ENCODE data around the gene PCCB.
"Not testable (repeated sequence)": the region's sequence is repeated elsewhere in the genome, so short reads cannot be mapped to it uniquely, and the experiment has no call there.

Gene PCCB

GRCh38 chr3:136330900-136331299 is 80.8 kb downstream of the PCCB start:
- no peak for DNase-seq

GRCh38 chr3:136332302-136332701 is 82.2 kb downstream of the PCCB start:
- no peak for DNase-seq

- DNase-seq = no peak
Observed at GRCh38 chr3:136332776-136333175, 82.6 kb downstream of the PCCB start.

GRCh38 chr3:136334209-136334608 is 84.1 kb downstream of the PCCB start:
- DNase-seq = no peak

- not testable (repeated sequence) for DNase-seq
Observed at GRCh38 chr3:136334726-136335125, 84.6 kb downstream of the PCCB start.

GRCh38 chr3:136336329-136337100 is 86.4 kb downstream of the PCCB start:
- DNase-seq = no peak

- DNase-seq = no peak
Observed at GRCh38 chr3:136343446-136343845, 93.3 kb downstream of the PCCB start.

GRCh38 chr3:136343873-136344555 is 93.9 kb downstream of the PCCB start:
- DNase-seq = no peak

- DNase-seq = no peak
Observed at GRCh38 chr3:136346486-136346885, 96.3 kb downstream of the PCCB start.

GRCh38 chr3:136350132-136350531 is 100.0 kb downstream of the PCCB start:
- no peak for DNase-seq

GRCh38 chr3:136350557-136350956 is 100.4 kb downstream of the PCCB start:
- no peak for DNase-seq

GRCh38 chr3:136351351-136351750 is 101.2 kb downstream of the PCCB start:
- no peak for DNase-seq

GRCh38 chr3:136351905-136352304 is 101.8 kb downstream of the PCCB start:
- no peak for DNase-seq

- DNase-seq = no peak
Observed at GRCh38 chr3:136353461-136353860, 103.3 kb downstream of the PCCB start.

- DNase-seq = no peak
Observed at GRCh38 chr3:136366289-136366688, 116.1 kb downstream of the PCCB start.

- DNase-seq = not testable (repeated sequence)
Observed at GRCh38 chr3:136375800-136376199, 125.7 kb downstream of the PCCB start.

GRCh38 chr3:136377508-136377907 is 127.4 kb downstream of the PCCB start:
- no peak for DNase-seq

- no peak for DNase-seq
Observed at GRCh38 chr3:136378011-136378410, 127.9 kb downstream of the PCCB start.

All from NCI-H187 (cell line).